ENCODE results near the gene HMGN3. TPM values are rescaled to one million over a fixed set of nuclear protein-coding genes. Genes with fewer than 3 reads are reported as not detected.

Gene HMGN3
- total RNA-seq, 1 experiment from 2014 or later = 113 TPM

DNA sequence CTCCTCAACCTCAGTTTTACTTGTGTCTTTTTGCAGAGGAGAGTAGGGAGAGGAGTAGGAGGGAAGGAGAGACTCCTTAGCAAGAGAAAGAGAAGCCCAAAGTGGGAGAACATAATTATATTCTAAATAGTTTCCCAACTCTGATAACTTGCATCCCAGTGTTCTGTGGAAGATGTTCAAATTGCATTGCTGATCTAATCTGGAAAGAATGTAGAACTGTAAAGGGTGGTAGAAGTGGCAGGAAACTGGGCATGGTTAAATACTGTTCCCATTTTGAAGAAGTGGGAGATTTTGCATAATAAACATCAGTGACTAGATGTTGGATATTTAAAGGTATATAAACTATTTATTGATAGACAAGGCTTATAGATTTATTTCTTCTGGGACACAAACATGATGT is 42.6 kb upstream of the HMGN3 start:
- POLR2A ChIA-PET (ENCODE audit: unreplicated experiment) = no interaction called here
- H3K36me3 ChIP-seq (ENCODE audit: low read depth, low read length) = no peaks in the 10 kb centered on the region
- no peaks in the 10 kb centered on the region for H3K9me3 ChIP-seq (ENCODE audit: low read length)
- no TSS peak for BruUV-seq (replicated peaks)
- peaks cover 9% of the 10 kb centered on the region for H3K4me1 ChIP-seq (ENCODE audit: insufficient read depth, low read length)
- H3K79me2 ChIP-seq (ENCODE audit: low read length) = no peaks in the 10 kb centered on the region
- no peak overlapping the region for H3K4me2 ChIP-seq (ENCODE audit: low read length)
- no peak overlapping the region for H3K27ac ChIP-seq (ENCODE audit: low read length)
- no peaks in the 10 kb centered on the region for H3K27me3 ChIP-seq (ENCODE audit: low read length)
- no peaks in the 10 kb centered on the region for H4K20me1 ChIP-seq (ENCODE audit: low read length)
- H3K9me2 ChIP-seq (replicated peaks; ENCODE audit: low read length) = no peaks in the 10 kb centered on the region
- TF ChIP-seq EZH2phosphoT487 (IDR thresholded peaks at IDR 0.05; ENCODE audit: borderline replicate concordance, low read length) (no peak), EZH2 (IDR thresholded peaks at IDR 0.05; ENCODE audit: low read length, unreplicated experiment) (no peak)
- TF ChIP-seq, protein P1, sequence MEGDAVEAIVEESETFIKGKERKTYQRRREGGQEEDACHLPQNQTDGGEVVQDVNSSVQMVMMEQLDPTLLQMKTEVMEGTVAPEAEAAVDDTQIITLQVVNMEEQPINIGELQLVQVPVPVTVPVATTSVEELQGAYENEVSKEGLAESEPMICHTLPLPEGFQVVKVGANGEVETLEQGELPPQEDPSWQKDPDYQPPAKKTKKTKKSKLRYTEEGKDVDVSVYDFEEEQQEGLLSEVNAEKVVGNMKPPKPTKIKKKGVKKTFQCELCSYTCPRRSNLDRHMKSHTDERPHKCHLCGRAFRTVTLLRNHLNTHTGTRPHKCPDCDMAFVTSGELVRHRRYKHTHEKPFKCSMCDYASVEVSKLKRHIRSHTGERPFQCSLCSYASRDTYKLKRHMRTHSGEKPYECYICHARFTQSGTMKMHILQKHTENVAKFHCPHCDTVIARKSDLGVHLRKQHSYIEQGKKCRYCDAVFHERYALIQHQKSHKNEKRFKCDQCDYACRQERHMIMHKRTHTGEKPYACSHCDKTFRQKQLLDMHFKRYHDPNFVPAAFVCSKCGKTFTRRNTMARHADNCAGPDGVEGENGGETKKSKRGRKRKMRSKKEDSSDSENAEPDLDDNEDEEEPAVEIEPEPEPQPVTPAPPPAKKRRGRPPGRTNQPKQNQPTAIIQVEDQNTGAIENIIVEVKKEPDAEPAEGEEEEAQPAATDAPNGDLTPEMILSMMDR (conservative IDR thresholded peaks at IDR 0.05; ENCODE audit: low read depth, low read length) = no peak
- H3F3A ChIP-seq (ENCODE audit: low read length, unreplicated experiment) = no peaks in the 10 kb centered on the region
- ATAC-seq (peak; percentile 81), DNase-seq (peak; percentile 50)
- CTCF ChIA-PET = no interaction called here
- H3K4me3 ChIP-seq (ENCODE audit: low read length) = no peak overlapping the region
- no peak overlapping the region for H2AFZ ChIP-seq (ENCODE audit: low read length)
- intact Hi-C loops (cut with micrococcal nuclease) = no loop called here
- no peak overlapping the region for H3K9ac ChIP-seq (ENCODE audit: low read length)

DNA sequence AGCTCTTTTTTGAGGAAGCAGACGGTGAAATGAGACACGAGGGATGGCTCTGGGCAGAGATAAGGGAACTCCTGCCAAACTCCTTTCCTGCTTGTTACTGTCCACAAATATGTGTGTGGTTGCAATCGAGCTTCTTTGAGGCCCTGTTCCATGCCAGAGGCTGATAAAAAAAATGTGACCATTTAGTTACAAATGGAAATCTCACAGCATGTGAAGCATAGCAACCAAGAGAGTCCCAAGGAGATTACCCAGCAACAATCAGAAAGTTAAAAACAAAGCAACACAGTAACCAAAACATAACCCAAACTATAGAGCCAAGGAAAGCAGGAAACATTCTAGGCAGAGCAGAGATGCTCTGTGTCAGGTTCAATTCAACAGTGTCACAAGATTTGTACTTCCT is 35.4 kb upstream of the HMGN3 start:
- H3K36me3 ChIP-seq (ENCODE audit: low read depth, low read length) = no peaks in the 10 kb centered on the region
- no peaks in the 10 kb centered on the region for H3K79me2 ChIP-seq (ENCODE audit: low read length)
- TF ChIP-seq, protein P1 (conservative IDR thresholded peaks at IDR 0.05; ENCODE audit: low read depth, low read length) = no peak
- TF ChIP-seq EZH2 (IDR thresholded peaks at IDR 0.05; ENCODE audit: low read length, unreplicated experiment) (no peak), EZH2phosphoT487 (IDR thresholded peaks at IDR 0.05; ENCODE audit: borderline replicate concordance, low read length) (no peak)
- no peak overlapping the region for H2AFZ ChIP-seq (ENCODE audit: low read length)
- no peaks in the 10 kb centered on the region for H3F3A ChIP-seq (ENCODE audit: low read length, unreplicated experiment)
- no peaks in the 10 kb centered on the region for H3K9me2 ChIP-seq (replicated peaks; ENCODE audit: low read length)
- no peak for ATAC-seq
- no TSS peak for BruUV-seq (replicated peaks)
- DNase-seq = no peak
- H3K27ac ChIP-seq (ENCODE audit: low read length) = no peak overlapping the region
- H3K4me3 ChIP-seq (ENCODE audit: low read length) = no peak overlapping the region
- ChIA-PET CTCF (no interaction called here), POLR2A (ENCODE audit: unreplicated experiment) (no interaction called here)
- H4K20me1 ChIP-seq (ENCODE audit: low read length) = no peaks in the 10 kb centered on the region
- no peaks in the 10 kb centered on the region for H3K9me3 ChIP-seq (ENCODE audit: low read length)
- H3K9ac ChIP-seq (ENCODE audit: low read length) = no peak overlapping the region
- H3K4me1 ChIP-seq (ENCODE audit: insufficient read depth, low read length) = peaks cover 7% of the 10 kb centered on the region; the same call in 1 of the 2 replicates
- H3K27me3 ChIP-seq (ENCODE audit: low read length) = no peaks in the 10 kb centered on the region
- H3K4me2 ChIP-seq (ENCODE audit: low read length) = no peak overlapping the region
- intact Hi-C loops (cut with micrococcal nuclease) = no loop called here

DNA sequence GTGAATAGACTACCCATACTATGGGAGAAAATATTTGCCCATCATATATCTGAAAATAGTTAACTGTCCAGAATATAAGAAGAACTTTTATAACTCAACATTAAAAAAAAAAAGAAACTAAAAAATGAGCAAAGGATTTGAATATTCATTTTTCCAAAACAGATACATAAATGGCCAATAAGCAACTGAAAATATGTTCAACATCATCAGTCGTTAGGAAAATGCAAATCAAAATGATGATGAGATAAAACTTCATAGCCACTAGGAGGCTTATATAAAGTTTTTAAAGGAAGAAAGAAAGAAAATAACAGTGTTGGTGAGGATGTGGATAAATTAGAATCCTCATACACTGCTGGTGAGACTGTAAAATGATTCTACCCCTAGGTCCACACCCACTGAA is 32.6 kb upstream of the HMGN3 start:
- Histone ChIP-seq H3K79me2 (ENCODE audit: low read length) (no peaks in the 10 kb centered on the region), H3K27me3 (ENCODE audit: low read length) (no peaks in the 10 kb centered on the region), H3K9me3 (ENCODE audit: low read length) (no peaks in the 10 kb centered on the region), H3K9me2 (replicated peaks; ENCODE audit: low read length) (no peaks in the 10 kb centered on the region), H3K4me1 (ENCODE audit: insufficient read depth, low read length) (peaks cover 7% of the 10 kb centered on the region; the same call in 1 of the 2 replicates), H2AFZ (ENCODE audit: low read length) (no peak overlapping the region), H4K20me1 (ENCODE audit: low read length) (no peaks in the 10 kb centered on the region), H3K4me3 (ENCODE audit: low read length) (no peak overlapping the region), H3K4me2 (ENCODE audit: low read length) (no peak overlapping the region), H3K36me3 (ENCODE audit: low read depth, low read length) (no peaks in the 10 kb centered on the region), H3K27ac (ENCODE audit: low read length) (no peak overlapping the region), H3F3A (ENCODE audit: low read length, unreplicated experiment) (no peaks in the 10 kb centered on the region), H3K9ac (ENCODE audit: low read length) (no peak overlapping the region)
- POLR2A ChIA-PET (ENCODE audit: unreplicated experiment) = no interaction called here
- no peak for DNase-seq
- ATAC-seq = no peak
- TF ChIP-seq, protein P1 (conservative IDR thresholded peaks at IDR 0.05; ENCODE audit: low read depth, low read length) = no peak
- no peak for TF ChIP-seq EZH2phosphoT487 (IDR thresholded peaks at IDR 0.05; ENCODE audit: borderline replicate concordance, low read length)
- TF ChIP-seq EZH2 (IDR thresholded peaks at IDR 0.05; ENCODE audit: low read length, unreplicated experiment) = no peak
- BruUV-seq (replicated peaks) = no TSS peak
- CTCF ChIA-PET = no interaction called here
- intact Hi-C loops (cut with micrococcal nuclease) = no loop called here
